Astrocyte of the hippocampus (primary cell): Measurements from ENCODE around the gene CLCN1.
A peak's percentile ranks its signal among the peaks of the same experiment; 100 is the strongest.

ENCODE experiments used
- DNase-seq: peaks from one replicate; pipeline ENCODE4 v3.0.0; 2011; ENCODE audit warnings: low read depth, low spot score

Gene CLCN1

DNA sequence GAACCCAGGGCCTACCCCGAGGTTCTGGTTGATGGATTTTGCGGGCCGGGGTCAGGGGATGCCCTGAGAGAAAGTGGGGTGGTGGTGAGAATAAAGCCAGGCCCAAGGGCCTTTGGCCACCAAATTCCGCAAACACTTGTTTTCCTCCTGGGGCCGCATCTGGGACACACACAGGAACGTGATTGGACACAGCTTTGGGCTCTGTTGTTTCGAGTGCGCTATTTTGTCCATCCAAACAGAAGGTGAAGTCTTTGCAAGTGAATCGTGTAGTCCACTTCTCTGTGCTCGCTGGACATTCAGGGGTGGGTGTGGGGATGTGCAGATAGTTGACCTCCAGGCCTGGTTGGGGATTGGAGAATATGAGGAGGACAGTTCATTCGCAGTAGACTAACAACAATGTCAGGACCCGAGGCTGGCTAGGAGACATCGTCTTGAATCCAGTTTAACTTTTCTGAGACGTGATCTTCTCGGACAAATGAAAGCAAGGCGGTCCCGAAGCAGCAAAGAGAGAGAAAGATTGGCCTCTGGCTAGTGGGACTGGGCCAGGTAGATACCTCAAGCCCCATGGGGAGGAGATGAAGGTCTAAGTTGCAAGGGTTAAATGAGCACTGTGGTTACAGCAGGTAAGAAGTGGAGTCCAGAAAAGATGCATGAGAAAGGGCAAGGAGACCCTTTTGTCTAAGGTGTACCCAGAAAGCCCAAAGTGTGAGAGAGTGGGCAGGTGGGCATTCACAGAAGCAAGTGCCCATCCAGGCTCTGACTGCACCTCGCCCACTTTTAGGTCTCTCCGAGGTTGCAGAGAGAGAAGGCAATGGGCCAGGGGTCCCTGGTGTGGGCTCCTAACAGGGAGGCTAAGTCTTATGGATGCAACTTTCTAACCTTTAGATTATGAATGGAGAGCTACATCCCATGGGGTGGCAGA lies 47.4 kb downstream of the CLCN1 start:
- DNase-seq = no peak

DNA sequence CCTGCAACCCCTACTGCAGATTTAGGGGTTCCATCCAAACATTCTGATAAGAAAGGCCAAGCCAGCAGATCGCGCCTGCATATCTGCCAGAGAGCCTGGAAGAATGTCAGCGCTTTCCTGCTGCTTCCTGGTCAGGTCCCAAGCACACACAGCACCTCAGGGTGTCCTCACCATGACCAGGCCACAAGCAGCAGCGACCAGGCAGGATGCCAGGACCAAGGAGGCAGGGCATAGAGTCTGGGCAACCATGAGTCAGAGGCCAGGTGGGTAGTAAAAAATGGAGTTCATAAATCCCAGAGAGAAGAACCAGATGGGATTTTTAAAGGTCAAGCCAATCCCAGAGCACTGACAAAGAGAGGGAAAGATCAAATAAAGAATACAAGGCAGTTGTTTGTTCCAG lies 52.1 kb downstream of the CLCN1 start:
- DNase-seq = peak; percentile 46

GRCh38 chr7:143368387-143368786 lies 52.5 kb downstream of the CLCN1 start:
- no peak for DNase-seq

- peak; percentile 58 for DNase-seq
Measured at GRCh38 chr7:143369678-143370651, 54.1 kb downstream of the CLCN1 start.

GRCh38 chr7:143372070-143372469 lies 56.2 kb downstream of the CLCN1 start:
- no peak for DNase-seq

DNA sequence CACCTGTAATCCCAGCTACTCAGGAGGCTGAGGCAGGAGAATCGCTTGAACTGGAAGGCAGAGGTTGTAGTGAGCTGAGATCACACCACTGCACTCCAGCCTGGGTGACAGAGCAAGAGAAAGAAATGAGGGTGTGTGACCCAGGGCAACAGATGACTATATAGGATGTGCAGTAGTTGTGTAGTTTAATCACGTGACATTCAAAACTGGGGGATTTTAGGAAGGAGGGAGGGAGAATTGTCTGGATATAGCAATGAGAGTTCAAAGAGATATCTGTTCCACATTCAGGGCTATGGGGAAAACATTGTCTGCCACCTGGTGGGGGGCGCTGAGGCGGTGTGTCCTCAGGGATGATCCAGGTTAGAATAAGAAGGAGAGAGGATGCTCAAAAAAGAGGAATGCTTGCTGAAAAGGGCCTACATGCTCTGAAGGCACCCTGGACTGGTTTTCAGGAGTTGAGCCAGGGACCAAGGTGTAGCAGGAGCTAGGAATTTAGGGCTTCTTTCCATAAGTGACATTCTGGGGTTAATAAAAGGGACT lies 57.4 kb downstream of the CLCN1 start:
- DNase-seq = no peak

GRCh38 chr7:143374561-143374960 lies 58.6 kb downstream of the CLCN1 start:
- DNase-seq = no peak

- no peak for DNase-seq
Measured at GRCh38 chr7:143375298-143376034, 59.6 kb downstream of the CLCN1 start.

DNA sequence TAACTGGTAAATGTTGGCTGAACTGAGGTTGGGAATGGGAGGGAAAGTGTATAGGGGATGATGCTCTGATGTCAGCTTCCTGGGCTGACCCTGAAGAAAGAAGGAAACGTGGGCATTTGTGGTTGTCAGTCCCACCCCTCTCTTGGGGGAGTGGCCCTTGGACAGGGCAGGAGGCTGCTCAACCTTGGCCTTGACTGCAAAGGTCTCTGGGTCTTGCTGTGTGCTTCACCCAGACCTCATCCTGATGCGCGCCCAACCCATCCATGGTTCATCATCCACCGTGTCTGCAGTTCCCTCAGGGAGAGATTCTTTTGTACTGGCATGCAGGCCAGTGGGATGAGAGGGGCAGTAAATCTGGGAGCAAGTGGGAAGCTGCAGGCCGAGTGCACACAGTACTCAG lies 60.5 kb downstream of the CLCN1 start:
- DNase-seq = no peak

GRCh38 chr7:143379611-143380259 lies 63.8 kb downstream of the CLCN1 start:
- no peak for DNase-seq

GRCh38 chr7:143380260-143380645 lies 64.3 kb downstream of the CLCN1 start:
- DNase-seq = peak; percentile 95

DNA sequence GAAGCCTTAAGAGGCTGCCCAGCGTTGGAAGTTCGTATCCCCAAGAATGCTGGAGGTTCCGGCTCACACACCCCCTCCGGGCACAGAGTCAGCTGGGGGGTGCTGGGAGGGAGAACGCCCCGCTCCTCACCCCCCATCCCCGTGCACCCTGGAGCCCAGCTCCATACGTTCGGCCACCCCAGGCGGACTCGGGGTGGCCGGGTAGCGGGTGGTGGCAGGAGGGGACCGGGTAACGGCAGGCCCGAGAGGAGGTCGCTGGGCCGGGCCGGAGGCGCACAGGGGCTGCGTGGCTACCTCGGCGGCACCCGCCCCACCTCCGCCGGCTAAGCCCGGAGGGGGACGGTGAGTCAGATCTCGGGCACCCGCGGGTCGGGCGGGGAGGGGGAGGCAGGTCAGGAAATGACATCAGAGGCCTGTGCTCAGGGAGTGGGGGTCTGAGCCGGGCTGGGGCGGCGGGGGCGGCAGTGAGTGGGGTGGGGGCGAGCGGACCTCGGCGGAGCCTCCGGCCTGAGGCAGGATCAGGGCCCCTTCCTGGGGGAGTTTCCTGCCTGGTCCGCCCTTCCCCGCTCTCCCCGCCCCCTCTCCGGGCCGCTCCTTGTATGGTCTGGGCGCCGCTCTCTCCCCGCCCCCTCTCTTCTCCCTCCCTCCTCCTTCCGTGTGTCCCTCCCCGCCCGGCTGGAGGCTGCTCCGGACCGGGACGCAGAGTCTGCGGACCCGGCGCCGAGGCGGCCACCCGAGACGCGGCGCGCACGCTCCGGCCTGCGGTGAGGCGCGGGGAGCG lies 64.9 kb downstream of the CLCN1 start, which contains the start of gene ZYX:
Gene ZYX, plus strand, starts transcription at position 700 of the 781 bp plus-strand sequence. CDS start 227 bp downstream, outside the sequence.
- peak; percentile 98 for DNase-seq

- peak; percentile 90 for DNase-seq
Measured at GRCh38 chr7:143381427-143382125, 65.7 kb downstream of the CLCN1 start.

DNA sequence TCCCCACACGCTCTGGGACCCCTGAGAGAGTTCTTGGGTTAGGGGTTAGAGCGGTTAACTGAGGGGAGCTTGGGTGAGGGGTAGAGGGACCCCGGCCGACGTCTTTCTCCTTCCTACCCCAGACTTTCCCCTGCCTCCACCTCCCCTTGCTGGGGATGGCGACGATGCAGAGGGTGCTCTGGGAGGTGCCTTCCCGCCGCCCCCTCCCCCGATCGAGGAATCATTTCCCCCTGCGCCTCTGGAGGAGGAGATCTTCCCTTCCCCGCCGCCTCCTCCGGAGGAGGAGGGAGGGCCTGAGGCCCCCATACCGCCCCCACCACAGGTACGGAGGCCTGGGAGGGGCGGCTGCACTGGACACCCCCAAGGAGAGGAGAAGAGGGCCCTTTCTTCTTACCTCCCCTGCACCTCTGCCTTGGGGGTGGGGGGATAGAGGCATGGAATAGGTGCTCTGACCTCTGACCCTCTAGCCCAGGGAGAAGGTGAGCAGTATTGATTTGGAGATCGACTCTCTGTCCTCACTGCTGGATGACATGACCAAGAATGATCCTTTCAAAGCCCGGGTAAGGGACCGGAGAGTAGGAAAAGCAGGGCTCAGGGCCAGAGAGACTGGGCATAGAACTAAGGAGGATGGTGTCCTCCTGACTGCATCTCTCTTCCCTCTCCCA lies 66.3 kb downstream of the CLCN1 start:
- DNase-seq = no peak

GRCh38 chr7:143382791-143383641 lies 67.1 kb downstream of the CLCN1 start:
- no peak for DNase-seq

GRCh38 chr7:143383642-143383957 lies 67.7 kb downstream of the CLCN1 start:
- DNase-seq = no peak

DNA sequence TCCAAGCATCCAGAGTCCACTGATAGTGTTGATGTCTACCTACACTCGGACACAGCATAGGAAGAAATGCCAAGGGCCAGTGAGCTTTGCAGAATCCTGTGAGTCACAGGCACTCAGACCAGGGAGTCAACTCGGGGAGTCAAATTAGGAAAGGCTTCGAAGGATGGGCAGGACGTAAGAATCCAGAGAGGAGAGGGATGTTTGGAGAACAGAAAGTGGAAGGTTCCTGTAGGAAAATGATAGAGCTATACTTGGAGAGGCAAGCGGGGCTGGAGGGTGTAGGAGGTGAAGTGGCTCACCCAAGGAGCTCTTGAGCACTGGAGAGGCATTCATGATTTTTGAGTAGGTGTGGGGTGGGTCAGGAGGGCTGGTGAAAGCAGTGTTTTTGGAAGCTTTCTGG lies 68.2 kb downstream of the CLCN1 start:
- peak; percentile 39 for DNase-seq
